ENCODE measurements around the gene DNM1.
"Not testable (repeated sequence)": the region's sequence is repeated elsewhere in the genome, so short reads cannot be mapped to it uniquely, and the experiment has no call there.

DNM1 gene

GRCh38 chr9:128222880-128223670, 19.9 kb downstream of the DNM1 start:
- no peak for DNase-seq (ENCODE audit: extremely low read depth in 1 of 2, low read depth in 1 of 2)

- DNase-seq (ENCODE audit: extremely low read depth in 1 of 2, low read depth in 1 of 2), result no peak
These were observed 21.7 kb downstream of the DNM1 start for GRCh38 chr9:128224877-128225276.

- DNase-seq (ENCODE audit: extremely low read depth in 1 of 2, low read depth in 1 of 2), result no peak
These were observed 22.7 kb downstream of the DNM1 start for GRCh38 chr9:128225770-128226411.

- no peak for DNase-seq (ENCODE audit: extremely low read depth in 1 of 2, low read depth in 1 of 2)
These were observed 23.2 kb downstream of the DNM1 start for GRCh38 chr9:128226412-128226801.

DNA sequence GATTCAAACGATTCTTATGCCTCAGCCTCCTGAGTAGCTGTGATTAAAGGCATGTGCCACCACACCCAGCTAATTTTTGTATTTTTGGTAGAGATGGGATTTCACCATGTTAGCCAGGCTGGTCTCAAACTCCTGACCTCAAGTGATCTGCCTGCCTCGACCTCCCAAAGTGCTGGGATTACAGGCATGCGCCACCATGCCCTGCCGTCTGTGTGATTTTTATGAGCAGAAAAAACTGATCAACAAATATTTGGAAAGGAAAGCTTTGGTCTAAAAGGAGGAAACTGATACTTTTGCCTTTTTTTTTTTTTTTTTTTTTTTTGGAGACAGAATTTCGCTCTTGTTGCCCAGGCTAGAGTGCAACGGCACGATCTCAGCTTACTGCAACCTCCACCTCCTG, 27.7 kb downstream of the DNM1 start:
- not testable (repeated sequence) for DNase-seq (ENCODE audit: extremely low read depth in 1 of 2, low read depth in 1 of 2)

- no peak for DNase-seq (ENCODE audit: extremely low read depth in 1 of 2, low read depth in 1 of 2)
These were observed 28.7 kb downstream of the DNM1 start for GRCh38 chr9:128231638-128232527.

GRCh38 chr9:128232528-128233428, 29.6 kb downstream of the DNM1 start:
- DNase-seq (ENCODE audit: extremely low read depth in 1 of 2, low read depth in 1 of 2), result no peak

- DNase-seq (ENCODE audit: extremely low read depth in 1 of 2, low read depth in 1 of 2), result no peak
These were observed 30.7 kb downstream of the DNM1 start for GRCh38 chr9:128233817-128234406.

DNA sequence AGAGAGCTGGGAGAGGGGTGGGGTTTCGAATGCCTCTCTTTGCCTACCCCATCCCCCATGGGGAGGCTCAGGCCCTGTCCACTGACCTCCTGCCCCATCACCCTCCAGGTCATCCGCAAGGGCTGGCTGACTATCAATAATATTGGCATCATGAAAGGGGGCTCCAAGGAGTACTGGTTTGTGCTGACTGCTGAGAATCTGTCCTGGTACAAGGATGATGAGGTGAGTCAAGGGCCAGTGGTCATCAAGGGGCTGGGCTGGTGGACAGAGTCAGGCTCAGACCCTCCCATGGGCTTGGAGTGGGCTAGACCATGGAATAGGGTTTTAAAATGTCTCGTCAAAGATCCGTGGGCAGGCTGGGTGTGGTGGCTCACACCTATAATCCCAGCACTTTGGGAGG, 38.9 kb downstream of the DNM1 start:
- DNase-seq (ENCODE audit: extremely low read depth in 1 of 2, low read depth in 1 of 2), result no peak

GRCh38 chr9:128242828-128243214, 39.6 kb downstream of the DNM1 start:
- DNase-seq (ENCODE audit: extremely low read depth in 1 of 2, low read depth in 1 of 2), result no peak

- no peak for DNase-seq (ENCODE audit: extremely low read depth in 1 of 2, low read depth in 1 of 2)
These were observed 40.2 kb downstream of the DNM1 start for GRCh38 chr9:128243215-128244018.

DNA sequence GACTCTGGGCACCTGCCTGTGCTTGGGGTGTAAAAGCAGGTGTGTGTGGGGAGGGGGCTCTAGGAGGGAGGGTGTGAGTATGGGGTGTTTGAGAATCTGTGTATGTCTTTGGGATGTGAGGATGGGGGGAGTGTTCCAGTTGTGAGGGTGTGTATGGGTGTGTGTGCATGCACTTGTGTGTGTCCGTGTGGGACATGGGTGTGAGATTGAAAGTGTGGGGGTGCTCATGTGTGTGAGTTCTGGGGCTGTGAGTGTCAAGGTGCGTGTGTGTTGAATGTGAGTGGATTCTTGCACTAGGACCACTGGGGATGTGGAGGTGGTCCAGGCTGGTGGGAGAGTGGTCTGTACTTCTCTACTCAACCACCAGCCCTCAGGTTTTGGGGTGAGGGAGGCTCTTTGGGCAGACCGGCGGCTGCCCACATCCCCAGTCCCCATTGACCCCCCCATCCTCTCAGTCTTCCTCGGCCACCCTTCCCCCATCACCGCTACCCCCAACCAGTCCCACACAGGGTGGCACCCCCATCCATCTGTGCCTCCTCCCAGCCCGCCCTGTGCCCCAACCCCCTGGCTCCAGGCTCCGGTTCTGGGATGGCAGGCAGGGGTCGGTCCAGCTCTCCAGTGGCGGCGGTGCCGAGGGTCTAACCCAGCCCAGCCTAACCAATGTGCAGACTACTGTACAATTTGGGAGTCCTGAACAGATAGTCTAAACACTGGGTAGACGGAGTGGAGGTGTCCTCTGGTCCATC, 41.1 kb downstream of the DNM1 start:
- DNase-seq (ENCODE audit: extremely low read depth in 1 of 2, low read depth in 1 of 2), result no peak

DNA sequence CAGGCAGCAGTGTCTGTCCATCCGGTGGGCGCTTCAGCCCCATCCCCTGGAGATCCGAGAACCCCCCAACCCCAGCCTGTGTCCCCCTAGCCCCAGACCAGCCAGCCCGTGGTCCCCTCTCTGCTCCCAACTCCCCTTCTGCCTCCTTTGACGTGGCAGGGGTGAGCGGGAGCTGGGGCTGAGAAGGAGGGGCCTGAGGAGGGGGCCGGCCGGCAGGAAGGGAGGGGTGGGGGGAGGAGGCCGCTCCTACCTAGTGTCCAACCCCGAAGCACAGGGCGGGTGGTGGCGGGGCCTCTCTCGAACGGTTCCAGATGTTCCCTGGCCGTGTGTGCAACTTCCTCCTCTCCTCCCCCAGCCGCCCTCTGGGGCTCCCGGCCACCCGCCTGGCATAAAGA, 41.7 kb downstream of the DNM1 start:
- DNase-seq (ENCODE audit: extremely low read depth in 1 of 2, low read depth in 1 of 2), result no peak

- no peak for DNase-seq (ENCODE audit: extremely low read depth in 1 of 2, low read depth in 1 of 2)
These were observed 42.4 kb downstream of the DNM1 start for GRCh38 chr9:128245421-128246151.

DNA sequence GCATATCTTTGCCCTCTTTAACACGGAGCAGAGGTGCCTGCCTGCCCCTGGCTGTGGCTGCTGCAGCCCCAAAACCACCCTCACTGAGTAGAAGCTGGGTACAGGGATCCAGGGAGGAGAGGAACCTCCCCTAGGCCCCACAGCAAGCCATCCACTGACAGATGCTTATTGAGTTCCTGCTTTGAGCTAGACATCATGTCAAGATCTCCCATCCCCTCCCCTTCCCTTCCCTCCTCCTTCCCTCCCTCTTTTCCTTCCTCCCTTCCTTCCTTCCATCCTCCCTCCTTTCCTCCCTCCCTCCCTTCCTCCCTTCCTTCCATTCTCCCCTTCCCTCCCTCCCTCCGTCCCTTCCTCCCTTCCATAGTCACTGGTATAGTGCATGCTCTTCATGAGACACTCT, 43.3 kb downstream of the DNM1 start:
- no peak for DNase-seq (ENCODE audit: extremely low read depth in 1 of 2, low read depth in 1 of 2)

DNA sequence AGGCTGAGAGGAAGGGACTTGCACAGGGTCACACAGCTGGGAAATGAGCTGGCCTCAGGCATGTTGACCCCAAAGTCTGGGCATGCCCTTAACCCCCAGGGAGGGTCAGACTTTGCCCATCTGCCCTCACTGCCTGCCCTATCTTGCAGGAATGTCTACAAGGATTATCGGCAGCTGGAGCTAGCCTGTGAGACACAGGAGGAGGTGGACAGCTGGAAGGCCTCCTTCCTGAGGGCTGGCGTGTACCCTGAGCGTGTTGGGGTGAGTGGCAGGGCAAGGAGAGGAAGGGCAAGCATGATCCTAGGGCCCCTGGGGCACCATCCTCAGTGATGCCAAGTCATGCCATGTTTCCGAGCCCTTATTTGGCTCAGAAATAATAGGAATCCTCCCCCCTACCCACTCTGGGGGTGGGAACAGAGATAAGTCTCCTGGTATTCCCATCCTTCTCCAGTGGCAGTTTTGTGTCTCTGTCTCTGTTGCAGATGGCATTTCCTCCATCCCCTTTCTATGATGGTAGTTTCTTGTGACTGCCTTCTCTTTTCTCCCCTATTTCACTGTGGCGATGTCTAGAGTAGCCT, 44.1 kb downstream of the DNM1 start:
- no peak for DNase-seq (ENCODE audit: extremely low read depth in 1 of 2, low read depth in 1 of 2)

GRCh38 chr9:128249558-128249907, 46.4 kb downstream of the DNM1 start:
- no peak for DNase-seq (ENCODE audit: extremely low read depth in 1 of 2, low read depth in 1 of 2)
